HCT116 (cell line): Measurements from ENCODE around the gene WDR45B. TPM values are rescaled to one million over a fixed set of nuclear protein-coding genes. Genes with fewer than 3 reads are reported as not detected.
A peak's percentile ranks its signal among the peaks of the same experiment; 100 is the strongest.

Source experiments
- ATAC-seq: fragments of 200-7000 bp; cut with Tn5 transposase; 2 replicates; pipeline ENCODE4 v1.9.1; 2020; ENCODE audit warnings: mild to moderate bottlenecking, moderate library complexity
- BruUV-seq: library from RNA; stranded (reverse); fragments of 400-500 nt; replicated peaks from 2 replicates; lab custom pipeline; 2021; lab: Mats Ljungman, UMichigan
- CTCF ChIA-PET: fragments of 300-600 bp; sonication (Branson Sonifier 250); formaldehyde crosslinking; loops from one replicate; lab custom pipeline; 2021; ENCODE audit warnings: antibody characterized with exemption; lab: Charles Lee
- POLR2A ChIA-PET: fragments of 300-600, 350-600 bp; sonication (Branson Sonifier 250); formaldehyde crosslinking; loops from one replicate; lab custom pipeline; 2021; ENCODE audit warnings: antibody characterized with exemption; lab: Charles Lee
- RAD21 ChIA-PET, 2 experiments: fragments of 300-600 bp; sonication (Branson Sonifier 250); formaldehyde crosslinking; loops; one replicate each; lab custom pipeline; 2023; ENCODE audit warnings: low total read pairs in 2 of 2; ENCODE audit not compliant: uncharacterized antibody in 2 of 2, unreplicated experiment in 2 of 2, low non-redundant PET in 1 of 2; lab: Charles Lee
- DNase-seq: peaks from one replicate; pipeline ENCODE4 v3.0.0-alpha.2; 2010; ENCODE audit warnings: low read depth, low spot score
- H2AFZ ChIP-seq: fragments of 200-600 bp; shearing (Covaris generic), sonication (generic); 2 replicates; pipeline ENCODE4 v1.6.1; 2017; ENCODE audit warnings: low read depth, mixed run types, mixed read lengths, antibody characterized with exemption, low read length; ENCODE audit not compliant: poor library complexity, severe bottlenecking
- H3K27ac ChIP-seq: 2 replicates; pipeline ENCODE4 v1.5.1; 2012; ENCODE audit warnings: low read depth, low read length
- H3K27me3 ChIP-seq: fragments of 200-600 bp; sonication (generic); 2 replicates; pipeline ENCODE4 v1.6.1; 2016; ENCODE audit warnings: mixed run types, low read length, mixed read lengths; ENCODE audit not compliant: insufficient read depth
- H3K36me3 ChIP-seq, 2 experiments: fragments of 200-500 bp in 1 of 2; fragments of 200-600 bp in 1 of 2; sonication (Bioruptor generic) in 1 of 2; sonication (generic) in 1 of 2; 2 replicates each; pipeline versions ENCODE4 v1.5.1 to v1.6.1; 2014 to 2016; ENCODE audit warnings: low read length in 2 of 2, inconsistent platforms in 1 of 2, mixed read lengths in 1 of 2, mixed run types in 1 of 2; ENCODE audit not compliant: insufficient read depth in 2 of 2, control insufficient read depth in 1 of 2
- H3K4me1 ChIP-seq, 2 experiments: fragments of 200-600 bp in 1 of 2; sonication (generic) in 1 of 2; 2 replicates each; pipeline versions ENCODE4 v1.5.1 to v1.6.1; 2012 to 2017; ENCODE audit warnings: low read length in 2 of 2, inconsistent platforms in 1 of 2, mild to moderate bottlenecking in 1 of 2, mixed read lengths in 1 of 2, mixed run types in 1 of 2, moderate library complexity in 1 of 2; ENCODE audit not compliant: insufficient read depth in 2 of 2, control insufficient read depth in 1 of 2
- H3K4me2 ChIP-seq: fragments of 200-600 bp; sonication (generic); 2 replicates; pipeline ENCODE4 v1.6.1; 2017; ENCODE audit warnings: mixed run types, low read length, mixed read lengths
- H3K4me3 ChIP-seq, 2 experiments: fragments of 200-600 bp in 1 of 2; sonication (generic) in 1 of 2; replicated peaks in 1 of 2; 2 replicates each; pipeline ENCODE4 v1.5.1; 2011 to 2016; ENCODE audit warnings: low read length in 2 of 2, control low read depth in 1 of 2, low read depth in 1 of 2, mild to moderate bottlenecking in 1 of 2, mixed read lengths in 1 of 2, mixed run types in 1 of 2
- H3K79me2 ChIP-seq: fragments of 200-600 bp; sonication (generic); 2 replicates; pipeline ENCODE4 v1.6.1; 2017; ENCODE audit warnings: mild to moderate bottlenecking, mixed run types, low read length, moderate library complexity, mixed read lengths; ENCODE audit not compliant: insufficient read depth
- H3K9ac ChIP-seq: fragments of 200-600 bp; sonication (generic); 2 replicates; pipeline ENCODE4 v1.6.1; 2016; ENCODE audit warnings: low read length, mixed read lengths
- H3K9me2 ChIP-seq: fragments of 200-600 bp; sonication (generic), shearing (Covaris generic); 2 replicates; pipeline ENCODE4 v1.6.1; 2017; ENCODE audit warnings: mixed run types, mild to moderate bottlenecking, moderate library complexity; ENCODE audit not compliant: insufficient read depth
- H3K9me3 ChIP-seq, 2 experiments: fragments of 200-500 bp in 1 of 2; fragments of 200-600 bp in 1 of 2; sonication (Bioruptor generic) in 1 of 2; sonication (generic) in 1 of 2; 2 replicates each; pipeline ENCODE4 v1.6.1; 2014 to 2017; ENCODE audit warnings: low read length in 2 of 2, mixed read lengths in 2 of 2, inconsistent platforms in 1 of 2, low read depth in 1 of 2, mild to moderate bottlenecking in 1 of 2, mixed run types in 1 of 2, moderate library complexity in 1 of 2; ENCODE audit not compliant: control insufficient read depth in 1 of 2, insufficient read depth in 1 of 2
- H4K20me1 ChIP-seq: fragments of 200-600 bp; sonication (generic), shearing (Covaris generic); 2 replicates; pipeline ENCODE4 v1.6.1; 2017; ENCODE audit warnings: mixed run types, mild to moderate bottlenecking, moderate library complexity; ENCODE audit not compliant: insufficient read depth
- CBX3 ChIP-seq: IDR thresholded peaks from 2 replicates; pipeline ENCODE4 v1.6.1; 2012; ENCODE audit warnings: low read depth
- CEBPB ChIP-seq: IDR thresholded peaks from 2 replicates; pipeline ENCODE4 v1.6.1; 2012; ENCODE audit warnings: low read depth
- EZH2 ChIP-seq: fragments of 200-600 bp; sonication (generic); IDR thresholded peaks from 2 replicates; pipeline ENCODE4 v1.6.1; 2017; ENCODE audit warnings: antibody characterized with exemption, mixed run types
- FOSL1 ChIP-seq: IDR thresholded peaks from 2 replicates; pipeline ENCODE4 v1.6.1; 2012; ENCODE audit warnings: low read depth
- RAD21 ChIP-seq: IDR thresholded peaks from 2 replicates; pipeline ENCODE4 v1.6.1; 2012; ENCODE audit warnings: low read depth, mild to moderate bottlenecking
- SIN3A ChIP-seq: IDR thresholded peaks from 2 replicates; pipeline ENCODE4 v1.6.1; 2012; ENCODE audit warnings: low read depth
- TCF7L2 ChIP-seq: IDR thresholded peaks from 2 replicates; pipeline ENCODE4 v1.7.0; 2011; ENCODE audit warnings: borderline replicate concordance, inconsistent platforms; ENCODE audit not compliant: insufficient read depth, insufficient read length; ENCODE audit errors: extremely low read depth
- intact Hi-C: fragments of 100-400 bp; cut with micrococcal nuclease; formaldehyde crosslinking; loops from 2 replicates; pipeline ENCODE4 v1.10.0; 2022
- total RNA-seq: library from RNA; stranded (reverse); gene quantifications from one replicate; pipeline ENCODE4 v1.2.1, GENCODE V29; 2021; ENCODE audit not compliant: unreplicated experiment

Gene WDR45B
- total RNA-seq, 1 experiment from 2014 or later, result 117 TPM

GRCh38 chr17:82642022-82642421 lies 6.2 kb downstream of the WDR45B start:
- peaks cover 34% of the 10 kb centered on the region; the same call in 1 of the 2 replicates for H4K20me1 ChIP-seq
- no peak overlapping the region for H3K9ac ChIP-seq
- peaks cover 46 to 70% of the 10 kb centered on the region in 2 experiments for H3K36me3 ChIP-seq
- no peak overlapping the region for H3K4me3 ChIP-seq
- H3K4me2 ChIP-seq, result no peak overlapping the region
- no peaks in the 10 kb centered on the region for H3K9me3 ChIP-seq
- peaks cover 8 to 17% of the 10 kb centered on the region in 2 experiments for H3K4me1 ChIP-seq
- DNase-seq (no peak), ATAC-seq (no peak)
- ChIA-PET POLR2A (no interaction called here), CTCF (no interaction called here), RAD21 (no interaction called here)
- H3K9me2 ChIP-seq, result no peaks in the 10 kb centered on the region
- peaks cover 99% of the 10 kb centered on the region for H3K79me2 ChIP-seq
- no TSS peak for BruUV-seq
- H3K27me3 ChIP-seq, result no peaks in the 10 kb centered on the region
- no peak overlapping the region for H3K27ac ChIP-seq
- H2AFZ ChIP-seq, result no peak overlapping the region
- TF ChIP-seq CEBPB (no peak), EZH2 (no peak), TCF7L2 (no peak), RAD21 (no peak), CBX3 (no peak)
- intact Hi-C loops, result no loop called here

GRCh38 chr17:82640036-82640435 lies 8.2 kb downstream of the WDR45B start:
- Histone ChIP-seq H3K9ac (no peak overlapping the region), H3K4me3 (no peak overlapping the region), H3K9me3 (no peaks in the 10 kb centered on the region), H3K27ac (peak overlapping the region; percentile 6; the same call in 1 of the 2 replicates), H2AFZ (no peak overlapping the region), H3K4me1 (peaks cover 5 to 10% of the 10 kb centered on the region in 2 experiments; a peak in 2 of 4 replicates), H3K4me2 (no peak overlapping the region), H3K9me2 (no peaks in the 10 kb centered on the region), H3K36me3 (peaks cover 46 to 75% of the 10 kb centered on the region in 2 experiments)
- intact Hi-C loops, result no loop called here
- no peak for DNase-seq
- no TSS peak for BruUV-seq
- no peak for ATAC-seq
- no peak for TF ChIP-seq FOSL1
- no peak for TF ChIP-seq SIN3A
- TF ChIP-seq, all 23 proteins: peak for 0
- ChIA-PET RAD21 (interaction anchor here in 1 of 2 experiments (0.7 kb wide), 1 partner anchor 187 kb away, joined by 3 read pairs; no protein-coding TSS in a partner anchor), POLR2A (no interaction called here), CTCF (no interaction called here)
- peaks cover 26% of the 10 kb centered on the region; the same call in 1 of the 2 replicates for H4K20me1 ChIP-seq
- H3K79me2 ChIP-seq, result peaks cover 99% of the 10 kb centered on the region
- H3K27me3 ChIP-seq, result no peaks in the 10 kb centered on the region
